Measurements from ENCODE around the gene CAMK2G.

The CAMK2G gene

DNA sequence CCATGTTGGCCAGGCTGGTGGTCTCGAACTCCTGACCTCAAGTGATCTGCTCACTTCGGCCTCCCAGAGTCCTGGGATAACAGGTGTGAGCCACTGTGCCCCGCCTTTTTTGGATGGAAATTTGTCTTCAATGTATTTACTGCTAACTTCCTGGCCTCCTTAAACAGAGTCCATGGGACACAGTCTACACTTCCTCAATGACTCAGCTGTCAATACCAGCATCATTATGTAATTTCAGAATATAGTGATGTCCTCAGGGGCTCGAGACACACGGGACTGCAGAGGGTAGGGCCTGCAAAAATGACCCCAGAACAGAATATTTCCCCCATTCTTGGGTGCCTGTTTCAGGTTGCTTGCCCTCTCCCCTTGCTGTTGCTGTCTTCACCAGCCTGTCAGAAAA lies 31.1 kb downstream of the CAMK2G start:
- TF ChIP-seq, protein P1, sequence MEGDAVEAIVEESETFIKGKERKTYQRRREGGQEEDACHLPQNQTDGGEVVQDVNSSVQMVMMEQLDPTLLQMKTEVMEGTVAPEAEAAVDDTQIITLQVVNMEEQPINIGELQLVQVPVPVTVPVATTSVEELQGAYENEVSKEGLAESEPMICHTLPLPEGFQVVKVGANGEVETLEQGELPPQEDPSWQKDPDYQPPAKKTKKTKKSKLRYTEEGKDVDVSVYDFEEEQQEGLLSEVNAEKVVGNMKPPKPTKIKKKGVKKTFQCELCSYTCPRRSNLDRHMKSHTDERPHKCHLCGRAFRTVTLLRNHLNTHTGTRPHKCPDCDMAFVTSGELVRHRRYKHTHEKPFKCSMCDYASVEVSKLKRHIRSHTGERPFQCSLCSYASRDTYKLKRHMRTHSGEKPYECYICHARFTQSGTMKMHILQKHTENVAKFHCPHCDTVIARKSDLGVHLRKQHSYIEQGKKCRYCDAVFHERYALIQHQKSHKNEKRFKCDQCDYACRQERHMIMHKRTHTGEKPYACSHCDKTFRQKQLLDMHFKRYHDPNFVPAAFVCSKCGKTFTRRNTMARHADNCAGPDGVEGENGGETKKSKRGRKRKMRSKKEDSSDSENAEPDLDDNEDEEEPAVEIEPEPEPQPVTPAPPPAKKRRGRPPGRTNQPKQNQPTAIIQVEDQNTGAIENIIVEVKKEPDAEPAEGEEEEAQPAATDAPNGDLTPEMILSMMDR (conservative IDR thresholded peaks at IDR 0.05; ENCODE audit: low read depth, low read length): no peak
- no peak overlapping the region for H3K4me3 ChIP-seq (ENCODE audit: low read length)
- DNase-seq (ENCODE audit: low read depth): no peak

DNA sequence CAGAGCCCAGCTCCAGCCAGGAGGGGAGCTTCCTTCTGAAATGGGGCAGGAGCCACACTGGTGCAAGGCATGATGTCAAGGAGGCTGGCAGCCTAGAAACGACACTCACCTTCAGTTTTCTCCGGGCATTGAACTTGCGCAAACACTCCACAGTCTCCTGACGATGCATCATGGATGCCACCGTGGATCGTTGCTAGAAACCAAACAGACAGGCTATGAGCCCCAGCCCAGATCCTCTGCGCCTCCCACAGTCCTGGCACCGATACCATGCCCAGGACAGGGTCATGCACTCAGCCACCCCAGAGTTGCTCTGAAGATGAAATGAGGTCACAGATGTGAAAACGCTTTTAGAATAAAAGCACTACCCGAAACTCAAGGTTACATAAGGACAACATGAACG lies 32.0 kb downstream of the CAMK2G start:
- TF ChIP-seq, protein P1 (conservative IDR thresholded peaks at IDR 0.05; ENCODE audit: low read depth, low read length): no peak
- no peak for DNase-seq (ENCODE audit: low read depth)
- H3K4me3 ChIP-seq (ENCODE audit: low read length): no peak overlapping the region

DNA sequence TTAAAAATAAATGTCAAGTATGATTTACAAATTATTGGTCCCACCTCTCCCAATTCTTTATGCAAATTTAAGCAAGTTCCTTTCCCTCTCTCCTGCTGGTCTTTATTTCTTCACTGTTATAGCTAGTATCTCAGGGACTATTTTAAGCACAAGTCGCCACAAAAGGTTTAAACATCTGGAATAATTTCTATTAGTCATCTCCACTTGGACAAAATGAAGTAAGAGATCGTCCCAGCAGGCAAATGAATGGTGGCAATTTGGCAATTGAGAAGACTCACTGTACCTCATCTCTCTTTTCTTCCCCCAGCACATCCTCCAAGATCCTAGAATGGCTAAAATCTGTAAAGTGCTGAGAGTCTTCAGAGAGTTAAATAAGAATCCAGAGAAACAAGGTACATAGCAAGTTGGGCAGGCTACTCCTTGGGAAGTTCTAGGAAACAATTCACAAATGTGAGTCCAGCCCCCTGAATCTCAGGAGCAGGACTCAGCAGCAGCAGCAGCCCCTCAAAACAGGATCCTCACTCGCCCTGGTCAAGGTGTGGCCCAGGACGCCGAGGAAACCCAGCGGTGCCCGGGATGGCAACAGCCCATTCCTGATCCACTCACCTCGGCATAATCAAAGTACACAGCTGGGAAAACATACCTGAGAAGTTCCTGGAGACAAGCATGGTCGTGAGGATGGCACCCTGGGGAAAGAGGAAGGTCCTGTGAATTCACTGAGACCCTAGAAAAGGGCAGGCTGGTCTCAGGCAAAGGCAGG lies 32.6 kb downstream of the CAMK2G start:
- TF ChIP-seq, protein P1 (conservative IDR thresholded peaks at IDR 0.05; ENCODE audit: low read depth, low read length): no peak
- DNase-seq (ENCODE audit: low read depth): no peak
- H3K4me3 ChIP-seq (ENCODE audit: low read length): no peak overlapping the region

DNA sequence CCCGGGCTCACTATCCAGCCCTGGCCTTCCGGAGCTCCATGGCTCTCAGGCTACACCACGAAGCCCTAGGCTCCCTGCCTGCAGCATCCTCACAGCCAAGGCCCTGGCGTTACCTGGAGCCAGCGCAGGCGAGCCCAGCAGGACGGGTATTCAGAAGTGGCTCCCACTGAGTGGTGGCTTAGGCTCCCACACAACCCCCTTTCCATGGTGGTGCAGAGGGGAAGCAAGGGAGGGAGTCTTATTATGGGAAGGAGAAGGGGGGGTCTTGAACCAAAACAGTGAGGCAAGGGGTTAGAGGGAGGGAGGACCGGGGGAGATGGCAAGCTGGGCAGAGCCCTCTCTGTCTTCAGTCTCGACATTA lies 33.3 kb downstream of the CAMK2G start:
- DNase-seq (ENCODE audit: low read depth): no peak
- no peak overlapping the region for H3K4me3 ChIP-seq (ENCODE audit: low read length)
- TF ChIP-seq, protein P1 (conservative IDR thresholded peaks at IDR 0.05; ENCODE audit: low read depth, low read length): no peak

DNA sequence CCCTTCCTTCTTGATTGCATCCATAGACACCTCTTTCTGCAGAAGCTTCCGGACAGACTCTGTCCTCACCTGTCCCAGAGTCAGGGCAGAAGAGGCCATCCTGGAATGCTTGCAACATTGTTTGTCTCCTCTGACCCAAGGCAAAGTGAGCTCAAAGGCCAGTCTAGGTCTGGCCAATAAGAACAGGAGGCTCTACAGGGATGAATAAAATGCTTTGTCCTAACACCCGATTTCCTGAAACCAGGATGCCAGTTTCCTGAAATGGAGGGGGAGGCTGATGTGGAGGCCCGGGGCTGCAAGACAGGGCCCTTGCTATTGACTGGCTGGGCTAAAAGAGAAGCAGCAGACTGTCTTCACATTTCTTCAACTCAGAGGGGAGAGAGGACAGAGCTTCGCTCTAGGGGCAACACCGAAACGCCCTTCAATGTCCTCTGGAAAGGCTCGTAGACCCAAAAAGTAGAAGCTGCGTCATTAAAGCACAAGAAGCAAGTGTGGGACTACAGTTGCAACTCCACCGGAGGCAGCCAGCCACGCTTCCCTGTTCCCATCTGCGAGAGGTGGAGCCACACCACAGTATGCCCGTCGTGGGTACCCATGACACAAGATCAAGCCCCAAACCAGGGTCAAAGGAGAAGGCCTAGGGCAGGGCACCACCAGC lies 33.8 kb downstream of the CAMK2G start:
- TF ChIP-seq, protein P1 (conservative IDR thresholded peaks at IDR 0.05; ENCODE audit: low read depth, low read length): no peak
- H3K4me3 ChIP-seq (ENCODE audit: low read length): no peak overlapping the region
- no peak for DNase-seq (ENCODE audit: low read depth)

DNA sequence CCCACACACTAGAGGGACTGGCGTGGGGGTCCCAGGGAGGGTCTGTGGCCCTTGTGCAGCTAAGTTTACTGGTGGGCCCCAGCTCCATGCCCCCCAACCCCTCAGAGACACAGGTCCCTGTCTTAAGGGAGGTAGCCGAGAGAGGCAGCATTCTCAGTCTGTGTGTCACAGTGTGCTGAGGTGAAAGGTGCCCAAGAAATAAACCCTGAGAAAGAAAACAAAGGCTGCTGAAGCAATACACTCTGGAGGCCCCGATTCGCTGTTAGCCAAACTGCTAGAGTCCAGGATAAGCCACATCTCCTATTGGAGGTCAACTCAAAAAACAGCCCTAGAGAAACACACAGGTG lies 34.3 kb downstream of the CAMK2G start:
- DNase-seq (ENCODE audit: low read depth): no peak
- no peak overlapping the region for H3K4me3 ChIP-seq (ENCODE audit: low read length)
- TF ChIP-seq, protein P1 (conservative IDR thresholded peaks at IDR 0.05; ENCODE audit: low read depth, low read length): no peak
